Stomach (tissue), 9 donors: ENCODE results near the gene VAMP2. TPM values are rescaled to one million over a fixed set of nuclear protein-coding genes. Genes with fewer than 3 reads are reported as not detected.

Experiments
- DNase-seq, 2 donors: peaks; one replicate each; pipeline versions ENCODE4 v3.0.0 to v3.0.0-alpha.2; 2013 to 2019
- H3K27ac ChIP-seq, 5 donors: fragments of 200-600 bp in 4 of 5; sonication (generic) in 4 of 5; one replicate each; pipeline ENCODE4 v1.5.1; 2013 to 2019; ENCODE audit warnings: mild to moderate bottlenecking in 1 of 5, moderate library complexity in 1 of 5
- H3K27me3 ChIP-seq, 3 donors: fragments of 200-600 bp; sonication (generic); one replicate each; pipeline ENCODE4 v1.5.1; 2017 to 2019; ENCODE audit warnings: mixed run types in 1 of 3
- H3K36me3 ChIP-seq, 4 donors: fragments of 200-600 bp; sonication (generic); 1 replicate in 3 of 4; 2 replicates in 1 of 4; pipeline ENCODE4 v1.5.1; 2016 to 2019
- H3K4me1 ChIP-seq, 4 donors: fragments of 200-600 bp; sonication (generic); one replicate each; pipeline ENCODE4 v1.5.1; 2016 to 2019
- H3K4me3 ChIP-seq, 4 donors: fragments of 200-600 bp; sonication (generic) in 3 of 4; one replicate each; pipeline ENCODE4 v1.5.1; 2016 to 2019; ENCODE audit warnings: mild to moderate bottlenecking in 1 of 4
- H3K9me3 ChIP-seq, 4 donors: fragments of 200-600 bp; sonication (generic); one replicate each; pipeline ENCODE4 v1.5.1; 2016 to 2019
- EP300 ChIP-seq: sonication (generic); formaldehyde crosslinking; IDR thresholded peaks from one replicate; pipeline ENCODE4 v1.6.1; 2017; ENCODE audit warnings: antibody characterized with exemption
- POLR2A ChIP-seq, 4 donors: fragments of 450-650 bp; IDR thresholded peaks; one replicate each; pipeline ENCODE4 v1.6.1; 2016; ENCODE audit warnings: antibody characterized with exemption in 4 of 4, control low read depth in 2 of 4, mild to moderate bottlenecking in 1 of 4, moderate library complexity in 1 of 4
- POLR2AphosphoS5 ChIP-seq, 3 donors: sonication (generic); formaldehyde crosslinking; IDR thresholded peaks; one replicate each; pipeline ENCODE4 v1.6.1; 2016; ENCODE audit warnings: antibody characterized with exemption in 3 of 3
- WGBS, 5 donors: extraction: QIAGEN DNeasy Blood & Tissue Kit in 3 of 5; methylation state at CpG; one replicate each; pipeline versions ENCODE4 v1.1.5 to v1.1.7; 2013 to 2018; 5-methylcytosine and 5-hydroxymethylcytosine counted together
- intact Hi-C: fragments of 100-400 bp; cut with DNase I; formaldehyde crosslinking; loops from one replicate; pipeline ENCODE4 v1.15.1; 2023; ENCODE audit warnings: low total_unique reads
- polyA plus RNA-seq, 3 donors: library from polyadenylated mRNA; stranded (reverse); fragments of 200-250 nt; gene quantifications; one replicate each; pipeline ENCODE4 v1.2.3, GENCODE V29; 2013
- total RNA-seq, 5 donors: library from RNA; depleted of rRNA; stranded (reverse); fragments of >200 nt; gene quantifications; one replicate each; pipeline versions ENCODE4 v1.1.0 to v1.2.3, GENCODE V29; 2014 to 2016
- TF ChIP-seq, protein P1 (sequence below), 7 experiments: fragments of 450-650 bp in 4 of 7; fragments of 200-600 bp in 3 of 7; sonication (generic) in 3 of 7; IDR thresholded peaks; one replicate each; pipeline ENCODE4 v1.5.1; 2016 to 2019; ENCODE audit warnings: antibody characterized with exemption in 7 of 7, control low read depth in 2 of 7, mild to moderate bottlenecking in 1 of 7
- donor health status: healthy with polysubstance abuse.
- donor health status: Bipolar disorder and iron deficiency.
- donor health status: healthy.

VAMP2 gene
- total and polyA plus RNA-seq, 8 donors: 6.7 to 104 (median 37.8) TPM

DNA sequence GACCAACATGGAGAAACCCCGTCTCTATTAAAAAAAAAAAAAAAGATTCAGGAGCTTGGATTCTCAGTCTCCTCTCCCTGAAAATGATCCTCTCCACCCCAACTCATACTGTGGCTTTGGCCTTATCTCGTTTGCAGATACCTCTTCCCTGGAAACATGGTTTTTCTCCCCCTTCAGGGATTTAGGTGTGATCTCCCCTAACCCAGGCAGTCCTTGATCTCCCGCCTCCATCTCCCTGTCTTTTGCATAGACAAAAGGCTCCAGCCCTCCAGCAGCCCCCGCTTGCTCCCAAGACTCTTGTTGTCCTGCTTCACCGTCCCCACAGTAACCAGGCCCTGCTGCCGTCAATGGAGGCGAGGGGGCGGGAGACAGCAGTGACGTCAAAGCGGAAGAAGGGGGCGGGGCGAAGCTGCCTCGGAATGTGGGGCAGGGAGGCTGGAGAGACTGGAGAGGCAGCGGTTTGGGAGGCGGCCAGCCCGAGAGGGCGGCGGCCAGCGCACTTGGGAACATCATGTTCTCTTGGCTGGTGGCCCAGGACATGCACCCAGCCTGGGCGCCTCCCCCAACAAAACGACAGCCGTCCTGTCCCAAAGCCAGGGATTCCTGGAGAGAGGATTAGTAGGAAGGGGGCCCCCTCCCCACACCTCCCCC, 8.7 kb downstream of the VAMP2 start:
- peaks cover 26 to 39% (median 28%) of the 10 kb centered on the region in 4 donors for H3K36me3 ChIP-seq
- intact Hi-C loops: no loop called here
- TF ChIP-seq, protein P1, sequence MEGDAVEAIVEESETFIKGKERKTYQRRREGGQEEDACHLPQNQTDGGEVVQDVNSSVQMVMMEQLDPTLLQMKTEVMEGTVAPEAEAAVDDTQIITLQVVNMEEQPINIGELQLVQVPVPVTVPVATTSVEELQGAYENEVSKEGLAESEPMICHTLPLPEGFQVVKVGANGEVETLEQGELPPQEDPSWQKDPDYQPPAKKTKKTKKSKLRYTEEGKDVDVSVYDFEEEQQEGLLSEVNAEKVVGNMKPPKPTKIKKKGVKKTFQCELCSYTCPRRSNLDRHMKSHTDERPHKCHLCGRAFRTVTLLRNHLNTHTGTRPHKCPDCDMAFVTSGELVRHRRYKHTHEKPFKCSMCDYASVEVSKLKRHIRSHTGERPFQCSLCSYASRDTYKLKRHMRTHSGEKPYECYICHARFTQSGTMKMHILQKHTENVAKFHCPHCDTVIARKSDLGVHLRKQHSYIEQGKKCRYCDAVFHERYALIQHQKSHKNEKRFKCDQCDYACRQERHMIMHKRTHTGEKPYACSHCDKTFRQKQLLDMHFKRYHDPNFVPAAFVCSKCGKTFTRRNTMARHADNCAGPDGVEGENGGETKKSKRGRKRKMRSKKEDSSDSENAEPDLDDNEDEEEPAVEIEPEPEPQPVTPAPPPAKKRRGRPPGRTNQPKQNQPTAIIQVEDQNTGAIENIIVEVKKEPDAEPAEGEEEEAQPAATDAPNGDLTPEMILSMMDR (IDR thresholded peaks at IDR 0.05): no peak
- TF ChIP-seq EP300 (peak; percentile 99), POLR2AphosphoS5 (IDR thresholded peaks at IDR 0.05) (peak; percentile 97 to 99 (median 99)), POLR2A (IDR thresholded peaks at IDR 0.05) (peak in 2 of 4 donors; percentile 13 to 77)
- H3K4me1 ChIP-seq: peaks cover 46 to 76% (median 61%) of the 10 kb centered on the region in 4 donors
- H3K9me3 ChIP-seq: no peaks in the 10 kb centered on the region
- peak overlapping the region; percentile 66 to 91 (median 76) for H3K4me3 ChIP-seq
- WGBS, 5 donors: 1 to 3% (median 3%) methylated on average over 21 to 22 of the region's 22 CpGs
- peak overlapping the region; percentile 96 to 100 (median 100) for H3K27ac ChIP-seq
- DNase-seq: peak; percentile 99 to 100
- H3K27me3 ChIP-seq: no peaks in the 10 kb centered on the region

DNA sequence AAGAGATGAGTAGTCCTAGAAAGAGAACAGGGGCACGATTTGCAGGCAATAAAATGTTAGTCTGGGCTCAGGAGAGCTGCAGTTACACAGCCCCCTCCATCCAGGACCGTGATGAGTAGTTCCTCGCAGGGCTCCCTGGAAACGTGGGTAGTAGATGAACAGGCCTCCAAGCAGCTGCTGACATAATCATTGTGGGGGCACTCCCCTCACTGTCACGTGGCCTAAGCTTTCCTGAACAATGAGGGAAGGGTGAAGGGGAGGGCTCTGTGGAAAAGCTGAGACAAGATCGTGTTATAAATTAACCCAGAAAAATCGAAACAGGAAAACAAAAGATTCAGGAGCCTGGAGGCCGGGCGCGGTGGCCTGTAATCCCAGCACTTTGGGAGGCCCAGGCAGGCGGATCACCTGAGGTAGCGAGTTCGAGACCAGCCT, 9.2 kb downstream of the VAMP2 start:
- Histone ChIP-seq H3K4me1 (peaks cover 41 to 76% (median 60%) of the 10 kb centered on the region in 4 donors), H3K27ac (peak overlapping the region; percentile 96 to 100 (median 100)), H3K36me3 (peaks cover 31 to 42% (median 32%) of the 10 kb centered on the region in 4 donors), H3K4me3 (peak overlapping the region; percentile 66 to 91 (median 76)), H3K9me3 (no peaks in the 10 kb centered on the region), H3K27me3 (no peaks in the 10 kb centered on the region)
- TF ChIP-seq POLR2A (IDR thresholded peaks at IDR 0.05) (peak in 1 of 4 donors; percentile 6), EP300 (no peak), POLR2AphosphoS5 (IDR thresholded peaks at IDR 0.05) (peak; percentile 83 to 95 (median 84))
- TF ChIP-seq, protein P1 (IDR thresholded peaks at IDR 0.05): no peak
- intact Hi-C loops: no loop called here
- DNase-seq: peak; percentile 73 to 97
- 10 to 17% (median 11%) methylated on average over 13 of the region's 13 CpGs for whole genome bisulfite sequencing, 5 donors

DNA sequence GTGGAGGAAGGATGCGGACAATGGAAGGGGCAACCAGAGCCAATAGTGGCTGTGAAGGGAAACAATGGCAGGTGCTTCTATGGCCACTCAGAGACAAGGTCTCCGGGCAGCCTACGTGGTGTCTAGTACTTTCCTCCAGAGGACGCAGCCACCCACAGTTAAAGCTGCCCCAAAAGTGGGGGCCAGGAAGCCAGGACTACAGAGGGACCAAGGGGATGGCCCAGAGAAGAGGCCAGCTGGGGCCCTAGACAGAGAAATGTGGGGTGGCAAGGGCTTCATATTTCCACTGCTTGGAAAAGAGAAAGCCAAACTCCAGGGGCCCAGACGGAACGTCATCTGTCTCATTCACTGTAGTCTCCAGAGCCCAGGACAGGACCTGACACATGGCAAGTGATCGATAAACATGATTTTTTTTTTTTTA, 9.7 kb downstream of the VAMP2 start:
- intact Hi-C loops: no loop called here
- peak in 1 of 2 donors; percentile 49 for DNase-seq
- Histone ChIP-seq H3K27ac (peak overlapping the region; percentile 96 to 100 (median 100)), H3K9me3 (no peaks in the 10 kb centered on the region), H3K4me1 (peaks cover 37 to 76% (median 60%) of the 10 kb centered on the region in 4 donors), H3K27me3 (no peaks in the 10 kb centered on the region), H3K4me3 (peak overlapping the region; percentile 66 to 91 (median 76)), H3K36me3 (peaks cover 36 to 42% (median 37%) of the 10 kb centered on the region in 4 donors)
- 65 to 77% (median 73%) methylated on average over 7 of the region's 7 CpGs for WGBS, 5 donors
- TF ChIP-seq, protein P1 (IDR thresholded peaks at IDR 0.05): no peak
- TF ChIP-seq EP300 (no peak), POLR2AphosphoS5 (IDR thresholded peaks at IDR 0.05) (no peak), POLR2A (IDR thresholded peaks at IDR 0.05) (no peak)

DNA sequence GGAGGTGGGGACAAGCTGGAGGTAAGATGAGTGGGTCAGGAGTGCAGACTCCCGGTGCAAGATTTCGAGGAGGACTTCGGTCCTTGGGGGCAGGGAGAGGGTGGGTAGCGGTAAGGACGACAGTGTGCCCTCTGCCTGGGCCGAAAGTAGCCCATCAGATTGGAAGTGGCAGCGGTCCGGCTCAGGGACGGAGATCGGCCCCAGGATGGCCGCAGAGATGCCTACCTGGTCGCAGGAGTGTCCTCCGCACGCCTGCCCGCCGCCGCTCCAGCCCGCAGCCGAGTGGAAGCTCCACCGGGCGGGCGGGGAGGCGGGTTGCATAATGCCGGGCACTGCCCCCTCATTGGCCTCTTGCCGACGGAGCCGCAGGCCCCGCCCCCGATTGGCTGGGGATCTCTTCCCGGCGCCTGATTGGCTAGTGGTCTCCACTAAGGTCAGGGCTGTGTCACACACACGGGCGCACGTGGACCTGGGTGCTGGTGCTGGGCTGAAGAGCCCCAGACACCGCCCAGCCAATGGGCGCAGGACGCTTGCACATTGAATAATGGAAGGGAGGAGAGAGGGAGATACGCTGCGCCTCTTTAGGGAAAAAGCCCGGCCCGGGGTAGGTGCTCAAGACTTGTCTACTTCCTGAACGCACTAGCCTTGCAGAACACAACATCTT, 10.5 kb downstream of the VAMP2 start, which contains the start of gene PER1:
Gene PER1 (minus strand): TSS at position 293 of the 664 bp plus-strand sequence. CDS start 1,698 bp downstream, outside the sequence.
- peaks cover 44 to 47% (median 45%) of the 10 kb centered on the region in 4 donors for H3K36me3 ChIP-seq
- H3K27ac ChIP-seq: peak within 1 kb of the TSS; percentile 96 to 100 (median 100)
- DNase-seq: peak; percentile 97 to 98
- H3K4me3 ChIP-seq: peak within 1 kb of the TSS; percentile 66 to 91 (median 76)
- WGBS, 5 donors: 1 to 3% (median 2%) methylated on average over 24 to 42 of the region's 42 CpGs
- intact Hi-C loops: no loop called here
- H3K27me3 ChIP-seq: no peaks in the 10 kb centered on the region
- H3K9me3 ChIP-seq: no peaks in the 10 kb centered on the region
- TF ChIP-seq POLR2A (IDR thresholded peaks at IDR 0.05) (peak in 2 of 4 donors; percentile 34 to 81), EP300 (peak; percentile 63), POLR2AphosphoS5 (IDR thresholded peaks at IDR 0.05) (peak; percentile 93 to 99 (median 99))
- TF ChIP-seq, protein P1 (IDR thresholded peaks at IDR 0.05): no peak
- H3K4me1 ChIP-seq: peaks cover 37 to 78% (median 60%) of the 10 kb centered on the region in 4 donors
